Activated CD4-positive, alpha-beta T cell treated with anti-CD3 and anti-CD28 coated beads for 36 hours (primary cell): ENCODE measurements around the gene CELF5. TPM values are rescaled to one million over a fixed set of nuclear protein-coding genes. Genes with fewer than 3 reads are reported as not detected.
"Not testable (repeated sequence)": the region's sequence is repeated elsewhere in the genome, so short reads cannot be mapped to it uniquely, and the experiment has no call there.

ENCODE experiments used
- ATAC-seq: fragments of 200-7000 bp; cut with Tn5 transposase; one replicate; pipeline ENCODE4 v1.10.0; 2021; ENCODE audit warnings: mild to moderate bottlenecking, moderate library complexity
- CTCF ChIA-PET: fragments of 350-600 bp; sonication (Branson Sonifier 250); formaldehyde crosslinking; loops from one replicate; lab custom pipeline; 2021; ENCODE audit warnings: antibody characterized with exemption; lab: Charles Lee
- POLR2A ChIA-PET: fragments of 350-600 bp; sonication (Branson Sonifier 250); formaldehyde crosslinking; loops from one replicate; lab custom pipeline; 2021; ENCODE audit warnings: antibody characterized with exemption, inconsistent platforms; lab: Charles Lee
- DNase-seq: peaks from one replicate; pipeline ENCODE4 v3.0.0-alpha.2; 2020
- H3K27ac Mint-ChIP-seq: one replicate; pipeline ENCODE4 v1.8.0; 2021; ENCODE audit warnings: mixed read lengths
- H3K27me3 Mint-ChIP-seq: one replicate; pipeline ENCODE4 v1.8.0; 2021; ENCODE audit warnings: mixed read lengths
- H3K36me3 Mint-ChIP-seq: one replicate; pipeline ENCODE4 v1.8.0; 2021; ENCODE audit warnings: low read depth, mixed read lengths
- H3K4me1 Mint-ChIP-seq: one replicate; pipeline ENCODE4 v1.8.0; 2021; ENCODE audit warnings: mixed read lengths
- H3K4me3 Mint-ChIP-seq: one replicate; pipeline ENCODE4 v1.8.0; 2021; ENCODE audit warnings: mild to moderate bottlenecking, moderate library complexity, mixed read lengths
- H3K9me3 Mint-ChIP-seq: one replicate; pipeline ENCODE4 v1.8.0; 2021; ENCODE audit warnings: low read depth, mixed read lengths
- intact Hi-C, 2 experiments: fragments of 100-400 bp; cut with DNase I in 1 of 2; cut with micrococcal nuclease in 1 of 2; formaldehyde crosslinking; loops; one replicate each; pipeline versions ENCODE4 v1.14.2 to v1.15.1; 2022 to 2024; cut with DNase I, micrococcal nuclease
- total RNA-seq, 2 experiments: library from RNA; stranded (reverse); gene quantifications; one replicate each; pipeline ENCODE4 v1.2.3, GENCODE V29; 2021

Gene CELF5
- total RNA-seq, 2 experiments from 2014 or later, result 0.18 to 0.21 TPM

- ChIA-PET POLR2A (no interaction called here), CTCF (no interaction called here)
- no peak for ATAC-seq
- intact Hi-C loops, result no loop called here
- H3K9me3 Mint-ChIP-seq, result no peaks in the 10 kb centered on the region
- no peaks in the 10 kb centered on the region for H3K36me3 Mint-ChIP-seq
- H3K4me1 Mint-ChIP-seq, result no peaks in the 10 kb centered on the region
- peaks cover 1% of the 10 kb centered on the region for H3K27me3 Mint-ChIP-seq
- no peak overlapping the region for H3K27ac Mint-ChIP-seq
- DNase-seq, result no peak
- no peak overlapping the region for H3K4me3 Mint-ChIP-seq
These were observed 105.6 kb downstream of the CELF5 start for GRCh38 chr19:3330047-3330446.

GRCh38 chr19:3332232-3332631 is 107.8 kb downstream of the CELF5 start:
- POLR2A ChIA-PET, H3K4me1 Mint-ChIP-seq, ATAC-seq: not testable (repeated sequence)

GRCh38 chr19:3333020-3333583 is 108.6 kb downstream of the CELF5 start:
- H3K27me3 Mint-ChIP-seq, result no peaks in the 10 kb centered on the region
- ChIA-PET POLR2A (no interaction called here), CTCF (no interaction called here)
- no peaks in the 10 kb centered on the region for H3K4me1 Mint-ChIP-seq
- intact Hi-C loops, result no loop called here
- H3K9me3 Mint-ChIP-seq, result no peaks in the 10 kb centered on the region
- no peak for ATAC-seq
- no peak overlapping the region for H3K27ac Mint-ChIP-seq
- DNase-seq, result no peak
- no peak overlapping the region for H3K4me3 Mint-ChIP-seq
- no peaks in the 10 kb centered on the region for H3K36me3 Mint-ChIP-seq

More at GRCh38 chr19:3332232-3332631, 107.8 kb downstream of the CELF5 start:
- CTCF ChIA-PET, H3K36me3 Mint-ChIP-seq, H3K27me3 Mint-ChIP-seq, H3K9me3 Mint-ChIP-seq, H3K27ac Mint-ChIP-seq, DNase-seq, intact Hi-C loops, H3K4me3 Mint-ChIP-seq: not testable (repeated sequence)

- CTCF ChIA-PET, result no interaction called here
- H3K27me3 Mint-ChIP-seq, result no peaks in the 10 kb centered on the region
- H3K36me3 Mint-ChIP-seq, result no peaks in the 10 kb centered on the region
- intact Hi-C loops, result no loop called here
- DNase-seq (no peak), ATAC-seq (no peak)
- no peak overlapping the region for H3K27ac Mint-ChIP-seq
- POLR2A ChIA-PET, result no interaction called here
- H3K9me3 Mint-ChIP-seq, result no peaks in the 10 kb centered on the region
- H3K4me3 Mint-ChIP-seq, result no peak overlapping the region
- peaks cover 4% of the 10 kb centered on the region for H3K4me1 Mint-ChIP-seq
These were observed 109.2 kb downstream of the CELF5 start for GRCh38 chr19:3333662-3334061.

- H3K27me3 Mint-ChIP-seq, intact Hi-C loops, H3K36me3 Mint-ChIP-seq, ATAC-seq, H3K27ac Mint-ChIP-seq, POLR2A ChIA-PET, DNase-seq, H3K9me3 Mint-ChIP-seq, H3K4me1 Mint-ChIP-seq, H3K4me3 Mint-ChIP-seq: not testable (repeated sequence)
- CTCF ChIA-PET, result interaction anchor here (0.6 kb wide), 2 partner anchors 125 to 859 kb away, joined by 3 read pairs; no protein-coding TSS in a partner anchor
These were observed 110.4 kb downstream of the CELF5 start for GRCh38 chr19:3334749-3335430.

GRCh38 chr19:3335431-3336350 is 111.2 kb downstream of the CELF5 start:
- no peak for ATAC-seq
- H3K27ac Mint-ChIP-seq, result no peak overlapping the region
- POLR2A ChIA-PET, result no interaction called here
- no peak for DNase-seq
- H3K9me3 Mint-ChIP-seq, result no peaks in the 10 kb centered on the region
- no peaks in the 10 kb centered on the region for H3K27me3 Mint-ChIP-seq
- H3K4me1 Mint-ChIP-seq, result peaks cover 7% of the 10 kb centered on the region
- no peaks in the 10 kb centered on the region for H3K36me3 Mint-ChIP-seq
- no peak overlapping the region for H3K4me3 Mint-ChIP-seq
- CTCF ChIA-PET, result interaction anchor here (0.6 to 0.9 kb wide), 2 partner anchors 83 to 137 kb away, joined by 3 read pairs; no protein-coding TSS in a partner anchor
- intact Hi-C loops, result no loop called here

GRCh38 chr19:3336351-3336679 is 111.9 kb downstream of the CELF5 start:
- no peak overlapping the region for H3K4me3 Mint-ChIP-seq
- no peaks in the 10 kb centered on the region for H3K9me3 Mint-ChIP-seq
- no peaks in the 10 kb centered on the region for H3K36me3 Mint-ChIP-seq
- ChIA-PET POLR2A (no interaction called here), CTCF (interaction anchor here (0.9 kb wide), 1 partner anchor 136 kb away, joined by 3 read pairs; no protein-coding TSS in a partner anchor)
- H3K27ac Mint-ChIP-seq, result no peak overlapping the region
- DNase-seq (no peak), ATAC-seq (no peak)
- H3K27me3 Mint-ChIP-seq, result no peaks in the 10 kb centered on the region
- intact Hi-C loops, result no loop called here
- peaks cover 7% of the 10 kb centered on the region for H3K4me1 Mint-ChIP-seq

- Mint-ChIP-seq H3K27me3 (no peaks in the 10 kb centered on the region), H3K9me3 (no peaks in the 10 kb centered on the region), H3K4me3 (no peak overlapping the region), H3K27ac (no peak overlapping the region), H3K4me1 (peaks cover 7% of the 10 kb centered on the region), H3K36me3 (no peaks in the 10 kb centered on the region)
- POLR2A ChIA-PET, result no interaction called here
- CTCF ChIA-PET, result interaction anchor here (0.9 kb wide), 1 partner anchor 135 kb away, joined by 3 read pairs; no protein-coding TSS in a partner anchor
- no peak for DNase-seq
- intact Hi-C loops, result no loop called here
- ATAC-seq, result no peak
These were observed 112.4 kb downstream of the CELF5 start for GRCh38 chr19:3336680-3337523.

- CTCF ChIA-PET, result interaction anchor here (0.7 to 0.8 kb wide), 2 partner anchors 25 to 96 kb away, joined by 3 read pairs; no protein-coding TSS in a partner anchor
- intact Hi-C loops, result no loop called here
- POLR2A ChIA-PET, result interaction anchor here (0.6 kb wide), 1 partner anchor 11 kb away, joined by 4 read pairs; no protein-coding TSS in a partner anchor
- H3K4me1 Mint-ChIP-seq, result peaks cover 7% of the 10 kb centered on the region
- no peak overlapping the region for H3K4me3 Mint-ChIP-seq
- ATAC-seq (peak; percentile 80), DNase-seq (peak; percentile 65)
- H3K9me3 Mint-ChIP-seq, result no peaks in the 10 kb centered on the region
- no peaks in the 10 kb centered on the region for H3K36me3 Mint-ChIP-seq
- peak overlapping the region; percentile 60 for H3K27ac Mint-ChIP-seq
- no peaks in the 10 kb centered on the region for H3K27me3 Mint-ChIP-seq
These were observed 114.2 kb downstream of the CELF5 start for GRCh38 chr19:3338541-3339181.

GRCh38 chr19:3340340-3340739 is 115.9 kb downstream of the CELF5 start:
- Mint-ChIP-seq H3K9me3 (no peaks in the 10 kb centered on the region), H3K27ac (no peak overlapping the region), H3K27me3 (no peaks in the 10 kb centered on the region), H3K4me3 (no peak overlapping the region), H3K36me3 (no peaks in the 10 kb centered on the region), H3K4me1 (peaks cover 7% of the 10 kb centered on the region)
- ChIA-PET POLR2A (no interaction called here), CTCF (interaction anchor here (1.0 to 1.6 kb wide), 3 partner anchors 35 to 133 kb away, joined by 3 to 5 read pairs (median 5); no protein-coding TSS in a partner anchor)
- ATAC-seq, result no peak
- no peak for DNase-seq
- intact Hi-C loops, result loop anchor here in 1 of 2 experiments (5.0 kb wide), 1 partner anchor 87 kb away; no protein-coding TSS in a partner anchor
